ENCODE data around the gene LRRN4CL.
A peak's percentile ranks its signal among the peaks of the same experiment; 100 is the strongest.
"Not testable (repeated sequence)": the region's sequence is repeated elsewhere in the genome, so short reads cannot be mapped to it uniquely, and the experiment has no call there.

The LRRN4CL gene

DNA sequence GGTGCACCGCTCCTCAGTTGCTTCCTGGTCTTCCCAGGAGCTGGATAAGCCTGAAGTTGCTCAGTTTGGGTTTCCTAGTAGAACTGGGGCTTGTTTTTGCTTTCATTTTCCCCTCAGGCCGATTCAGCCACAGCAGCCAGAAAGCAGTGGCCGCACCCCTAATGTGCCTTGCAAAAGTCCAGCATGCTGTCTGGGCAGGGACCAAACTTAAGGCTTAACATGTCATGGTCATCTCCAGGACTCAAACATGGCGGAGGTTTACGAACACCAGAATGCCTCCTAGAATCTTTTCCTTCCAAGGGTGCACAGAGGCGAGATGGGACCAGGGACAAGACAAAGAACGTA is 20.6 kb upstream of the LRRN4CL start:
- DNase-seq (ENCODE audit: extremely low read depth in 1 of 2, low read depth in 1 of 2), result no peak

DNA sequence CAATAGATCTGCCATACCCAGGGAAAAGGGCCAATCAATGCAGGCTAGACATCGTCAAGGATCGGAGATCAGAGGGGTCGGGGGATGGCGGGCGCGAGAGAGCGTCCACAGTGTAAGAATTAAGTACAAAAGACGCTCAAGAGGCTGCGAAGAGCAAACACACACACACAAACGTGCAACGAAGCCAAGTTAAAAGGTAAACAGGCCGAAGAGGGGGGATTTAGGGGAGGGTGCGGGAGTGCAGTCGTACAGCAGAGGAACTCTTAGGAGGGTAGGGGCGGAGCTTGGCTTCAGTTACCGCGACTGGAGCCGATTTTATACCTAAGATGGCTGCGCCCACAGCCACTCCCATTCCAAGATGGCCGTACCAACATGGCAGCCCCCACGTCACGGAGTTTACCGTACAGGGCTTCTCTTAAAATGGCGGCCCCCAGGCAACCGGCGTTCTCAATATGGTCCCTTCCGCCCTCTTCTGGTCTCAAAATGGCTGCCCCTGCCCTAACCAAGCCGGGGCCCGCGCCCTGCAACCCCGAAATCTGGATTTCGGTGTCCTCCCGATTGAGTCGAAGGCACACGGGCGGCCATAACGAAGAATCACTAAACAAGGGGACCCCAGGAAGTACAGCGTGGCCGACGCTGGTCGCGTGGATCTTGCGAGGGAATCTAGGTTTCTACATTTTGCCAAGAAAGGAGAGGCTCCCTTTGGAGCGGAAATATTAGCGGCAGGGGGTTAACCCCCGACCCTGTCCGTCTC is 20.1 kb upstream of the LRRN4CL start:
- DNase-seq (ENCODE audit: extremely low read depth in 1 of 2, low read depth in 1 of 2), result peak; percentile 82 to 95

DNA sequence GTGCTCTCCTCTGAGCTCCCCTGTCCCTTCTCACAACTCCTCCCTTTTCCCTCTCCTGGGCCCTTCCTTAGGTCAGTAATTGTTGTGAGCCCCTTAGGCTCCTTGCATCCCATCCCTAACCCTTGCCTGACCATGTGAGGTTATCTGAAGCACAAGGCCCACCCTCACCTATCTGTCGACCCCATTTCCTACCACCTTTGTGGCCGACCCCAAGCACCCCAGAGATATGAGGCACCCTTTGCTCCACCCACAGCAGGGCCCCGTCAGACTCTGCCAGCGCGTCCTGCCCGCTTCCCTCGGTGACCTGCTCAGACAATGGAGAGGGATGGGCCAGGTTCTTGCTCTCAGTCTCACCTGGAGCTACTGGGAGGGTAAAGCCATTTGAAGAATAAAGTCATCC is 19.5 kb upstream of the LRRN4CL start:
- peak in 1 of 2 donors; percentile 44 for DNase-seq (ENCODE audit: extremely low read depth in 1 of 2, low read depth in 1 of 2)

DNA sequence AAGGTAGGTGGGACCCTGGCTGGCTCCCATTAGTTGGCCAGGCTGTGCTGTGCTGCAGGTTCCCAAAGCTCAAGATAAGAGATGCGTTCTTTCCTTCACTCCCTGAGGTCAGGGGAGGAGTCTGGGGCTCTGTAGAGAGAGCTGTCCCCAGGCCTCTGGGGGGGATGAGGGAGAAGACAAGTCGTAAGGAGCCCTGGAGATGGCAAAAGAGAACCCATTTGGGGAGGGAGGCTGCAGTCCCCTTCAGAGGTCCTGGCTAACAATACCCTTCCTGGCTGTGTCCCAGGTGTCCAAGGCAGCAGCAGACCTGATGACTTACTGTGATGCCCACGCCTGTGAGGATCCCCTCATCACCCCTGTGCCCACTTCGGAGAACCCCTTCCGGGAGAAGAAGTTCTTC is 19.1 kb upstream of the LRRN4CL start:
- no peak for DNase-seq (ENCODE audit: extremely low read depth in 1 of 2, low read depth in 1 of 2)

DNA sequence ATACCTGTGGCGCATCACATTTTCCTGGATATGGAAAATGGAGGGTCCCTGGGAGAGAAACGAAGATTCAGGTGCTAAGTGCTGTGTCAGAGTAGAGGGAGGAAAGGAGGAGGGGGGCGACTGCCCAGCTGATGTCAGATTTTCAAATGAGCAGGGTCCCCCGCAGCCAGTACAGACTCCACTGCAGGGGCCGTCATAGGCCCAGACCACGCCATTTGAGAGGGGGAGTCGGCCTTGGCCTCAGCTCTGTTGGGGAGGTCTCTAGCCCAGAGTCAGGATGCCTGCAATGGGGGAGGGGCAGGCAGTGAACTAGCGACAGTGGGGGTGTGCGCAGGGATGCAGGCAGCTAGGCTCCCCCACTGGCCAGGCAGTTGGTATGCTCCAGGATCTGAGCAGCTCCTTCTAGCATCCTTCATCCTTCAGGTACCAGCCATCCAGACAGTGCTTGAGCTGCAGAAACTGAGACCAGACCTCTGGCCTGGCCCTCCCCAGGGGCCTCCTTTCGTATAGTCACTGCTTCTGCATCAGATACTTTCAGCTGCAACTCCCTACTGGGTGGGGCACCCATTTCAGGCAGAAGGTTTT is 18.0 kb upstream of the LRRN4CL start, which contains the start of the genes BSCL2 and GNG3:
Gene BSCL2 (minus strand): TSS at position 148 of the 585 bp plus-strand sequence. CDS start 229 bp downstream, outside the sequence.
Gene GNG3 (plus strand): TSS at position 400 of the 585 bp plus-strand sequence. CDS start 620 bp downstream, outside the sequence.
- no peak for DNase-seq (ENCODE audit: extremely low read depth in 1 of 2, low read depth in 1 of 2)

DNA sequence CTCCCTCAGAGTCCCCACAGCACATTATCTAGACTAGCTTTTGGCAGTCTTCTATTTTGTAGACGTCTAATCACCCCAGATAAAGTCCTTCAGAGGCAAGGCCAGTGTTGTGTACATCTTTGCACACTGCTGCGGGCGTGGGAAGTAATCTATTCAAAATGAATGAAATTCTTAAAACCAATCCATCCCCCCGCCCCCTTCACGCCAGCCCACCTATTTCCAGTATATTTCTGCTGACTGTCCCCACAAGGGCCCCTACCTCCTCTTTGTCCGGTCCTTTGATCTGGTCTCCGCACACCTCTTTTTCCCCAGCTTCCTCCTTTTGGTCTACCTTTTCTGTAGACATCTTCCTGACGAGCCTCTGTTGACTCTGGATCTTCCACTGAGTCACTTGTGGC is 17.5 kb upstream of the LRRN4CL start:
- DNase-seq (ENCODE audit: extremely low read depth in 1 of 2, low read depth in 1 of 2), result no peak

DNA sequence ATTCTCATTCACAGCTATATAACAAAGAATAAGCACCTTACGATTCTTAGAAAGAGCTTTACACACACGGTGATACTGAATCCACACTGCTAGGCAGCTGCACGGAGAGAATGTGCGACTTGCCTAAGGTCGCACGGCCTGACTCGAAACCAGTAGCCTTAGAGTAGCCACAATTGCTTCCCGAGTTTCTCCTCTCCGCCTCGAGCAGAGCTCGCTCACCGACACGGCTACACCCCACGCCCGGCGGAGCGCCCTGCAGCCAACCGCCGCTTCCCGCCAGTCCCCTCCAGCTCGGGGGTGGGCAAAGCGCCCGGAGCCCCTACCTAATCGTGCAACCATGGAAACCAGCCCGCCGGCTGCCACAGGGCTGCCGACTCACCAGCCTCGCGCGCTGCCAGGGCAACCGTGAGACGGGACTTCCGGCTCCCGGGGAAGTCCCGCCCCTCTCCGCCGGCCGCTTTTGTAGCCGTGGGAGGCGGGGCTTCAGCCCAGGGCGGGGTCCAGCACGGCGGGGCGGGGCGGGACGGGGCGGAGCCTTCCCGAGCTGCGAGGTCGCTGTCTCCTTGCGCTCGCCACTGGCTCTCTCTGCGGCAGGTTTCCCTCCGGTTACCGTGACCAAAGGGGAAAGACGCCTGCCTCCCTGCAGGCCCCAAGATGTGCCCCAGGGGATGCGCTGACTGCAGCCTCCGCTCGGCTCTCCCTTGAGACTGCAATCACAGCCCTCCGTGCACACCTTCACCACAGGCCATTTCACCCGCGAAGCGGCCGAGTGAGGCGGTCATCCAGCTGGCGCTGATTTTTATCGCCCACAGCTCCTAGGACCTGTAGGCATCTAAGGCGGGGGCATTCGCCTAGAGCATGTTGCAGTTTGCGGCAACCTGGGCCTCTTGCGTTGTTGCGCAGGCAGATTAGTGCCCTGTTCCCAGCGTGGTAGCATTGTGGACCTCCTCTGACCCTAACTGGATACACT is 16.8 kb upstream of the LRRN4CL start:
- peak; percentile 90 to 91 for DNase-seq (ENCODE audit: extremely low read depth in 1 of 2, low read depth in 1 of 2)

DNA sequence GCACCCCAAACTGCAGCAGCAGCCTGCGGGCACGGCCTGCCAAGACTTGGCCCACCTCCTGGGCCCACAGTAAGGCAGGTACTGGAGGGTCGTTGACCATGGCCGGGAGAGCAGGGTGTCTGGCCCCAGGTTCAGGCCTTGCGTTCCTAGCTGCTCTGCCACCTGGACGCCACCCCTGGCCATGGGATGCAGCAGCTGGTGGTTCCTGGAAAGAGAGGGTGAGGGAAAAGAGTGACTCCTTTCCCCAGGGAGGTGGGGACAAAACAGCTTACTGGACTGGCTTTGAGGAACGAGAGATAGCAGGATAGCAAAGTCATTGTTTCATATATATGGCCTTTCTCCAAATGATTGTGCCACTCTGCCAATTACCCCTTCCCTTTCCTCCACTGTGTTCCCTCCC is 16.1 kb upstream of the LRRN4CL start:
- DNase-seq (ENCODE audit: extremely low read depth in 1 of 2, low read depth in 1 of 2), result no peak

DNA sequence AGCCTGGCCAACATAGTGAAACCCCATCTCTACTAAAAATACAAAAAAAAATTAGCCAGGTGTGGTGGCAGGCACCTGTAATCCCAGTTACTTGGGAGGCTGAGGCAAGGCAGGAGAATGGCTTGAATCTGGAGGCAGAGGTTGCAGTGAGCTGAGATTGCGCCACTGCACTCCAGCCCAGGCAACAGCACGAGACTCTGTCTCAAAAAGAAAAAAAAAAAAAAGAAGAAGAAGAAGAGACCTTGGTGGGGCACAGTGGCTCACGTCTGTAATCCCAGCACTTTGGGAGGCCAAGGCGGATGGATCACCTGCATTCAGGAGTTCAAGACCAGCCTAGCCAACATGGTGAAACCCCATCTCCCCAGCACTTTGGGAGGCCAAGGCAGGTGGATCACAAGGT is 14.6 kb upstream of the LRRN4CL start:
- DNase-seq (ENCODE audit: extremely low read depth in 1 of 2, low read depth in 1 of 2), result not testable (repeated sequence)

DNA sequence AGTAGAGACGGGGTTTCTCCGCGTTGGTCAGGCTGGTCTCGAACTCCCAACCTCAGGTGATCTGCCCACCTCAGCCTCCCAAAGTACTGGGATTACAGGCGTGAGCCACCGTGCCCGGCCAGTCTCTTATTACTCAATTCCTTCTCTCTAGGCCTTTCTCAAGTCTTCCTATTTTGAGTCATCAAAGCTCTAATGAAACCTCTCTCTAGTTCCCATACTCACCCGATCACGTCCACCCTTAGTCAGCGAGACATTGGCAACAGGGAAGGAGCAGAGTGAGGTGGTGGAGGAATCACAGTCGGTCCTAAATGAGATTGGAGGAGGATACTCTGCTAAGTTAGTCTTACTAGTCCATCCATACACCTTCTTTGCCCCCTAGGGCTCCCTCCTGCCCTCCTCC is 12.9 kb upstream of the LRRN4CL start:
- DNase-seq (ENCODE audit: extremely low read depth in 1 of 2, low read depth in 1 of 2), result no peak

DNA sequence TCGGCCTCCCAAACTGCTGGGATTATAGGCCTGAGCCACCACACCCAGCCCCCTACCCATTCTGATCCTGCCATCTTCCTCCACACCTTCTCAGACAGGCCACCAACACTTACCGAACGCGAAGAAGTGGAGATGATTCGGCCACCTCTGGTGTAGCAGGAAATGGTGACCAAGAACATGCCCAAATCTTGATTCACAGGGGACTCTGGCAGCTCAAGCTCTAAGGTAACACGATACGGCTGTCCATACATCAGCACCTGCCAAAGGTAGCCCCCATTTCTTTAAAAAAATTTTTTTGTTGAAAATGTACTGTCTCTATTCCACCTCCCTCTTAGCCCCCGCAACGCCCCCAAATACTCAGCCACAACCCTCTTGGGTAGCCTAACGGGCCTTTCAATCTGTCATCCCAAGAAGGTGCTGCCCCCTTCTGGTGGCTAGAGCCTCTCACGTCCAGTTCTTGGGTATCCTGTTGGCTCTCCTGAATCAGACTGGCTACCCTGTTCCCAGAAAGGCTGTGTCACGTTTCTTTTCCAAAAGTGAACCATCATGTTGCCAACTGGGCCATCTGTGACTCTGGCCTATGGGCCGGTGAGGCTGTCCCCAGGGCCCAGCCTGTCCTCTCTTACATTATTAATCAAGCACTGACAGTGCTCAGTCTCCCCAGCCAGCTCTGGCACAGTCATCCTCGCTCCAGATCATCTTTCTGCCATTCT is 5.3 kb upstream of the LRRN4CL start:
- DNase-seq (ENCODE audit: extremely low read depth in 1 of 2, low read depth in 1 of 2), result peak in 1 of 2 donors; percentile 63

DNA sequence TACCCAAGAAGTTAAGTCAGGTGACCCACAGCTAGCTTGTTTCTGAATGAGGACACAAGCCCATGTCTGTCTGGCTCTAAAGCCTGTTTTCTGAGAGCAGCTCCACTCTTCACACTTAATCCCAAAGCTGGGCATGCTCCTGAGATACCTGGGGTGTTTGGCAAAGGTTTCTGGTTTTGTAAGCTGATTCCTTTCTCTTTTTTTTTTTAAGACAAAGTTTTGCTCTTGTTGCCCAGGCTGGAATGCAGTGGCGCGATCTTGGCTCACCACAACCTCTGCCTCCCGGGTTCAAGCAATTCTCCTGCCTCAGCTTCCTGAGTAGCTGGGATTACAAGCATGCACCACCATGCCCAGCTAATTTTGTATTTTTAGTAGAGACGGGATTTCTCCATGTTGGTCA is 4.3 kb upstream of the LRRN4CL start:
- DNase-seq (ENCODE audit: extremely low read depth in 1 of 2, low read depth in 1 of 2), result not testable (repeated sequence)

DNA sequence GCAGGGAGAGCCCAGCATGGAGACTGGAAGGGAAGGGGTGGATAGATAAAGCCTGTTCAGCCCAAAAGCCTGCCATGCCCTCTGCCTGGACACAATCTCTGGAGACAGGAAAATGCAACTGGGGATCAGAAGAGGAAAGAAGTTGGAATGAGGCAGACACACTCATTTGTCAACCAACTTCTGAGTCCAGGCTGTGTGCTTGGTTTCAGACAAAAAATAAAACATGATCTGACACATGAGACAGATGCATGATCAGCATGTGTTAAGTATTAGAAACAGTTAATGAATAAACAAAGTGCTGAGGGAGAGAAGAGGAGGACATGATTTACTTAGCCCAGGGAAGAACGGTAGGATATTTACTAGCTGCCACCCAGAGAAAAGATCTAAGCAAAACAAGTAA is 839 bp downstream of the LRRN4CL start:
- DNase-seq (ENCODE audit: extremely low read depth in 1 of 2, low read depth in 1 of 2), result no peak

DNA sequence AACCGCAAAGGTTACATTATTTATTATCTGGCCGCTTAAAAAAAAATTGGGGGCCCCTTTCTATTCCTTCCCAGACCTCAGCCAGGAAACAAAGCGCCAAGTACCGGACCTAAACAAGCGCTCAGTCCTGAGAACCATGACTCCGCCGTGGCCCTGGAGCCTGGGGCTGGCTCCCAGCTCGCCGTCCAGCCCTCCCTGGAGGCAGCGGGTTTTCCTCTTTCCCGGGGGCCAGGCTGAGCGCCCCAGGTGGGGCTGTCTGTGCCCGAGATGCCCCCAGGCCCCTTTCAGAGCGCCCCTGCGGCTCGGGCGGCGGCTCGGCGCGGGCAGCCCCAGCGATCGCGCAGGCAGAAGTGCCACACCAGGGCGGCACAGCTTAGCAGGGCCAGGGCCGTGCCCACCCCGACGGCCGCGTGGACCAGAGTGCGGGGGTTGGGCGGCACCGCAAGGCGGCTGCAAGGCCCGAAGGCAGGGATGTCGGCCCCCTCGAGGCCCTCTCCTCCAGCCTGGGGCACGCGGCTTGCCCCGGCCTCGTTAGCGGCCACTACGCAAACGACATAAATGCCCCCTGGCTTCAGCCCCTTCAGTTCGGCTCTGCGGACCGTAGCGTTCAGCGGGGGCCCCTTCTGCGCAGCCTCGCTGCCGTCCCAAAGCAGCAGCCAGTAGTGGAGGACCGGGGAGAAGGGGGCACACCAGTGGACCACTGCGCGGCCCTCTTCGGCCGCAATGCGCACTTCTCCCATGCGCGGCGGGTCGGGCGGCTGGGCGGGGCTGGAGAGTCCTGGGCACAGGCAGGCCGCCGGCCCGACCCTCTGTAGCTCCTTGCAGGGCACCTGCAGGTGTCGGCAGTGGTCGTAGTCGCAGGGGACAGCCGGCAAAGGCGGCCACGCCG is 1.6 kb downstream of the LRRN4CL start:
- DNase-seq (ENCODE audit: extremely low read depth in 1 of 2, low read depth in 1 of 2), result no peak

DNA sequence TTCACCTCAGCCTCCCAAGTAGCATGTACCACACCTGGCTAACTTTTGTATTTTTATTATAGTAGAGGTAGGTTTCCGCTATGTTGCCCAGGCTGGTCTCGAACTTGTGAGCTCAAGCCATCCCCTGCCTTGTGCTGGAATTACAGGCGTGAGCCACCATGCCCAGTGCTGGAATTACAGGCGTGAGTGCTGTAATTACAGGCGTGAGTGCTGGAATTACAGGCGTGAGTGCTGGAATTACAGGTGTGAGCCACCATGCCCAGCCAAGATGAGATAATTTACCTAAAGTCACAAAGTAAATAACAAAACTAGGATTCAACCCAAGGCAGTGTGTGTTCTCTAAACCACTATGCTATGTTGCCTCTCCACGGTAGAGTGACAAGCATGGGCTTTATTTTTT is 6.8 kb downstream of the LRRN4CL start:
- no peak for DNase-seq (ENCODE audit: extremely low read depth in 1 of 2, low read depth in 1 of 2)

DNA sequence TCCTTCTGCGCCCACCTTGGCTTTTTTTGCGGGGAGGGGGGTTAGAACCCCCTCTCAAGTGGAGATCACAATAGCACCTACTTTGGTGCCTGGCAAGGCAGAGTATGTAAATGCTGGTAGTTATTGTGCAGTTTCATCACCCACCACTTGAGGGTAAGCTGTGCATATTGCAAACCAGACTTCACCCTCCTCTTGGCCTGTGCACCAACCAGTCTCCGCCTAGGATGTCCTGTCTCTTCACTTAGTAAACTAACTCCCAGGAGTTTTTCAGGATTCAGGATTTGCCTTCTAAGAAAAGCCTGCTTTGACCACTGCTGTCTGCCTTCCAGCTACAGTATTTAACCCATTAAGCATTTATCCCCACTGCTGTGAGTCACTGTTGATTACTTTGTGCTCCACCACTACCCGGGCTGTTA is 8.5 kb downstream of the LRRN4CL start:
- DNase-seq (ENCODE audit: extremely low read depth in 1 of 2, low read depth in 1 of 2), result no peak

DNA sequence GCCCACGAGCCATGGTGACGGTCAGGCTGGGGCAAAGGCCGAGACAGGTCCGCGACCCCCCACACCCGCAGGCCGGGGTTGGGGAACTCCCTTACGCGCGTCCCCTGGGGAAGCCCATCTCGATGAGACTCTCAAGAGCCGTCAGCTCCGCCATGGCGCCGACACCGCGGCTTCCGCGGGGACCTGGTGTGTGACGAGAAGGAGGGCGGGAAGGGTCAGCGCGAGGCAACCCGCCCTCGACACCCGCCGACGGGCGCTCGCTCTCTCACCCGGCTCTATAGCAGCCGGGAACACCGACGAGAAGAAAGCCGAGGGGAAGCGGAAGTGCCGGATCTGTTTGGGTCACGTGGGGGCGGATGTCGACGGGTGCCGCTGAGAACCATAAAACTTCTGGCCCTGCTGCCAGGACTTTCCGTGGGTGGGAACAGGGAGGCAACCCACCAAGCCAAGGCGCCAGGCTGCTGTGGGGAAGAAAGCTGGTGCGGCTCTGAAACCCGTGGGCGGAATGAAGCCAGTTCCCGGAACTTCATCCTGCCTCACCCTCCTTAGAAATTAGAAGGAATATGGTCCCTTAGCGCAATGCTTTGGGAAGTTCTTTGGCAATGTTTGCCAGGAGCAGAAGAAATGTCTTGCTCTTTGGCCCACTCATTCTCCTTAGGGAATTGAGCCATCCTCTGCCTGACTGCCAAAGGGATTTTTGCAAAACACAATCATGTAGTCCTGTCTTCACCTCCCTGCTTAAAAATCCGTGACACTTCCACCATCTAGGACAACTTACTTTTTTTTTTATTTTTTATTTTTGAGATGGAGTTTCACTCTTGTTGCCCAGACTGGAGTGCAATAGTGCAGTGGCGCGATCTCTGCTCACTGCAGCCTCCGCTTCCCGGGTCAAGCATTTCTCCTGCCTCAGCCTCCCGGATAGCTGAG is 10.3 kb downstream of the LRRN4CL start, which contains the start of gene UBXN1:
Gene UBXN1 (minus strand): TSS at position 304 of the 927 bp plus-strand sequence. CDS start 150 bp downstream, at position 154.
- DNase-seq (ENCODE audit: extremely low read depth in 1 of 2, low read depth in 1 of 2), result peak; percentile 76 to 86

DNA sequence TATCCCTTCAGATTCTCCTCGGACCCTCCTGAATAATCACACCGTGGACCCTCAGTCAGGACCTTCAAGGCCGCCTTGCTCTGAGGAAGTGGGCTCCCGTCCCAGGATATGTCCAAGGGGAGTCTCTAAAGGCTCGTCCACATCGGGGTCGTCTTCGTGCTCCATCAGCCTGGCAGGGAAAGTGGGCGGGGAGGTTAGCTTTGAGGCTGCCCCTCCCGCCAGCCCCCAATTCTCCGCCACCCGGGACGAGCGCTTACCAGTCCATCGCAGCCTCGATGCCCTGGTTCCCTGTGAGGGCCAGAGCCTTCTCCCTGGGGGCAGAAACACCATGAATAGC is 10.9 kb downstream of the LRRN4CL start:
- DNase-seq (ENCODE audit: extremely low read depth in 1 of 2, low read depth in 1 of 2), result no peak

DNA sequence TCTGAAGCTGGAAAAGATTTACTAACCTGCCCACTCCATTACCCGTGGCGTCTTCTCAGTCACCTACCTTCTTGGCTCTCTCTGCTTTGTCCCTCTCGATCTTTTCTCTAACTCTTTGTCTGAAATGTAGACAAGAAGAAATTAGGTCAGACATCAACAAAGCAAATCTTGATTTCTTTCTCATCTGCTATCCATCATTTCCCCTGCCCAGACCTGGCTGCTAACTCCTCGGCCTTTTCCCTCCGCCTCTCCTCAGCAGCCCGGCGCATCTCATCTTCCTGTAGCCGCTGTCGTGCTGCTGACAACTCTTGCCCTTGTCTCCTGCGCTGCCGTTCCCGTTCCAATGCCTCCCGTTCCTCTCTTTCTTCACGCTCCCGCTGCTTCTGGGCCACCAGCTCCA is 11.6 kb downstream of the LRRN4CL start:
- DNase-seq (ENCODE audit: extremely low read depth in 1 of 2, low read depth in 1 of 2), result no peak
